ENCODE results near the gene AGTRAP. TPM values are rescaled to one million over a fixed set of nuclear protein-coding genes. Genes with fewer than 3 reads are reported as not detected.

Gene AGTRAP
- total and polyA plus RNA-seq, 2 donors (not counting 3 experiments of a cell fraction or from before 2014, with no cell fraction given) = 41.6 to 101 TPM

DNA sequence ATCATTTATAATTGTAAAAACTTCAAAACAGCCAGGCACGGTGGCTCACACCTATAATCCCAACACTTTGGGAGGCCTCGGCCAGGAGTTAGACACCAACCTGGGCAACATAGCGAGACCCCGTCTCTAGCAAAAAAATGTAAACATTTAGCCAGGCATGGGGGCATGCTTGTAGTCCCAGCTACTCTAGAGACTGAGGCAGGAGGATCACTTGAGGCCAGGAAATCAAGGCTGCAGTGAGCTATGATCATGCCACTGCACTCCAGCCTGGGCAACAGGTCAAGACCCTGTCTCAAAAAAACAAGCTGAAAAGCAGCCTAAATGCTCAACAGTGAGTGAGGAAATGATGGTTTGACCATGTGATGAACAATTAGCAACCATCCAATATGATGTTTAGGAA is 33.3 kb downstream of the AGTRAP start:
- Histone ChIP-seq H3K9ac (replicated peaks; ENCODE audit: extremely low read depth, insufficient read depth, low read length) (no peak overlapping the region), H3K4me3 (replicated peaks in 1 of 3; ENCODE audit: insufficient read depth in 1 of 3, low read depth in 1 of 3, low read length in 3 of 3) (no peak overlapping the region), H4K20me1 (replicated peaks; ENCODE audit: control insufficient read depth, extremely low read depth, insufficient read depth, low read length) (no peaks in the 10 kb centered on the region), H3K4me2 (ENCODE audit: insufficient read depth, low read length) (no peak overlapping the region), H3K27me3 (ENCODE audit: control insufficient read depth in 2 of 2, insufficient read depth in 2 of 2, low read length in 2 of 2) (no peaks in the 10 kb centered on the region), H3K9me1 (replicated peaks; ENCODE audit: control insufficient read depth, extremely low read depth, insufficient read depth, low read length) (no peaks in the 10 kb centered on the region), H3K27ac (ENCODE audit: insufficient read depth, low read depth, low read length) (no peak overlapping the region), H3K4me1 (ENCODE audit: control insufficient read depth, extremely low read depth, insufficient read depth, low read length) (peaks cover 4% of the 10 kb centered on the region), H3K36me3 (ENCODE audit: control insufficient read depth in 2 of 2, extremely low read depth in 1 of 2, insufficient read depth in 2 of 2, low read length in 2 of 2) (no peaks in the 10 kb centered on the region), H2AFZ (ENCODE audit: low read depth, low read length) (no peak overlapping the region), H3K79me2 (ENCODE audit: control insufficient read depth, insufficient read depth, low read length) (no peaks in the 10 kb centered on the region), H3K9me3 (replicated peaks; ENCODE audit: control insufficient read depth, insufficient read depth, low read length) (no peaks in the 10 kb centered on the region)
- ChIA-PET POLR2A (no interaction called here), CTCF (interaction anchor here (1.0 kb wide), 1 partner anchor 16 kb away, joined by 3 read pairs; no protein-coding TSS in a partner anchor)
- DNase-seq (ENCODE audit: low read depth, low spot score) (no peak), FAIRE-seq (no peak)
- dilution Hi-C loops (cut with MboI; ENCODE audit: extremely low pct_ligation_motif_present, low sequenced_read_pairs) (no loop called here), intact Hi-C loops (cut with micrococcal nuclease) (no loop called here)
- no TSS peak for BruUV-seq (replicated peaks)
- no peak for TF ChIP-seq JUN (IDR thresholded peaks at IDR 0.05; ENCODE audit: borderline replicate concordance, insufficient read depth, insufficient read length, low read depth)
- TF ChIP-seq POLR2A (IDR thresholded peaks at IDR 0.05; ENCODE audit: low read depth, low read length) = no peak
- TF ChIP-seq FOS (IDR thresholded peaks at IDR 0.05; ENCODE audit: borderline replicate concordance, insufficient read depth, low read length) = no peak
- TF ChIP-seq EZH2 (IDR thresholded peaks at IDR 0.05; ENCODE audit: borderline replicate concordance, low read depth, low read length, severe bottlenecking) = no peak

- CTCF ChIA-PET = interaction anchor here (1.0 kb wide), 1 partner anchor 16 kb away, joined by 3 read pairs; no protein-coding TSS in a partner anchor
Measured at GRCh38 chr1:11770011-11770410, 34.1 kb downstream of the AGTRAP start.

More at GRCh38 chr1:11770011-11770410, 34.1 kb downstream of the AGTRAP start:
- TF ChIP-seq GATA2 (IDR thresholded peaks at IDR 0.05; ENCODE audit: insufficient read depth, insufficient read length, low read depth, low read length) (no peak), POLR2A (IDR thresholded peaks at IDR 0.05; ENCODE audit: low read depth, low read length) (no peak), JUN (IDR thresholded peaks at IDR 0.05; ENCODE audit: borderline replicate concordance, insufficient read depth, insufficient read length, low read depth) (no peak), MYC (IDR thresholded peaks at IDR 0.05; ENCODE audit: low read depth, low read length) (no peak), FOS (IDR thresholded peaks at IDR 0.05; ENCODE audit: borderline replicate concordance, insufficient read depth, low read length) (no peak), EZH2 (IDR thresholded peaks at IDR 0.05; ENCODE audit: borderline replicate concordance, low read depth, low read length, severe bottlenecking) (no peak), CTCF (IDR thresholded peaks at IDR 0.05; ENCODE audit: extremely low read depth in 1 of 2, insufficient read depth in 1 of 2, low read depth in 1 of 2, low read length in 2 of 2) (no peak), POLR2AphosphoS5 (IDR thresholded peaks at IDR 0.05; ENCODE audit: insufficient read depth, low read depth, low read length) (no peak)
- TF ChIP-seq, protein P1, sequence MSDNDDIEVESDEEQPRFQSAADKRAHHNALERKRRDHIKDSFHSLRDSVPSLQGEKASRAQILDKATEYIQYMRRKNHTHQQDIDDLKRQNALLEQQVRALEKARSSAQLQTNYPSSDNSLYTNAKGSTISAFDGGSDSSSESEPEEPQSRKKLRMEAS (IDR thresholded peaks at IDR 0.05; ENCODE audit: insufficient read depth, insufficient read length) = no peak
- Histone ChIP-seq H3K27ac (ENCODE audit: insufficient read depth, low read depth, low read length) (no peak overlapping the region), H3K4me2 (ENCODE audit: insufficient read depth, low read length) (no peak overlapping the region), H3K79me2 (ENCODE audit: control insufficient read depth, insufficient read depth, low read length) (no peaks in the 10 kb centered on the region), H3K27me3 (ENCODE audit: control insufficient read depth in 2 of 2, insufficient read depth in 2 of 2, low read length in 2 of 2) (no peaks in the 10 kb centered on the region), H3K4me1 (ENCODE audit: control insufficient read depth, extremely low read depth, insufficient read depth, low read length) (peaks cover 4% of the 10 kb centered on the region), H2AFZ (ENCODE audit: low read depth, low read length) (no peak overlapping the region), H3K9ac (replicated peaks; ENCODE audit: extremely low read depth, insufficient read depth, low read length) (no peak overlapping the region), H3K36me3 (ENCODE audit: control insufficient read depth in 2 of 2, extremely low read depth in 1 of 2, insufficient read depth in 2 of 2, low read length in 2 of 2) (no peaks in the 10 kb centered on the region), H3K9me1 (replicated peaks; ENCODE audit: control insufficient read depth, extremely low read depth, insufficient read depth, low read length) (no peaks in the 10 kb centered on the region), H3K4me3 (replicated peaks in 1 of 3; ENCODE audit: insufficient read depth in 1 of 3, low read depth in 1 of 3, low read length in 3 of 3) (no peak overlapping the region), H3K9me3 (replicated peaks; ENCODE audit: control insufficient read depth, insufficient read depth, low read length) (no peaks in the 10 kb centered on the region), H4K20me1 (replicated peaks; ENCODE audit: control insufficient read depth, extremely low read depth, insufficient read depth, low read length) (no peaks in the 10 kb centered on the region)
- DNase-seq (ENCODE audit: low read depth, low spot score) (no peak), FAIRE-seq (no peak)
- BruUV-seq (replicated peaks) = no TSS peak
- POLR2A ChIA-PET = no interaction called here
- intact Hi-C loops (cut with micrococcal nuclease) = no loop called here
- dilution Hi-C loops (cut with MboI; ENCODE audit: extremely low pct_ligation_motif_present, low sequenced_read_pairs) = no loop called here
